ENCODE results near the gene ATP8B4. TPM values are rescaled to one million over a fixed set of nuclear protein-coding genes. Genes with fewer than 3 reads are reported as not detected.

The ATP8B4 gene
- total RNA-seq, 1 donor from 2014 or later: 45.8 TPM

GRCh38 chr15:49876401-49877038 is 242.5 kb downstream of the ATP8B4 start:
- Mint-ChIP-seq H3K27ac (ENCODE audit: unreplicated experiment) (peak overlapping the region; percentile 55), H3K27me3 (ENCODE audit: unreplicated experiment) (peaks cover 3% of the 10 kb centered on the region), H3K36me3 (ENCODE audit: low read depth, unreplicated experiment) (peaks cover under 1% of the 10 kb centered on the region), H3K4me1 (ENCODE audit: unreplicated experiment) (peaks cover 10% of the 10 kb centered on the region), H3K4me3 (ENCODE audit: unreplicated experiment) (no peak overlapping the region), H3K9me3 (ENCODE audit: unreplicated experiment) (no peaks in the 10 kb centered on the region)
- no peak for TF ChIP-seq CTCF (IDR thresholded peaks at IDR 0.05; ENCODE audit: unreplicated experiment)
- DNase-seq (ENCODE audit: low spot score): peak; percentile 27

GRCh38 chr15:49875392-49875791 is 243.6 kb downstream of the ATP8B4 start:
- Mint-ChIP-seq H3K27me3 (ENCODE audit: unreplicated experiment) (peaks cover 3% of the 10 kb centered on the region), H3K4me3 (ENCODE audit: unreplicated experiment) (no peak overlapping the region), H3K27ac (ENCODE audit: unreplicated experiment) (no peak overlapping the region), H3K4me1 (ENCODE audit: unreplicated experiment) (peaks cover 10% of the 10 kb centered on the region), H3K36me3 (ENCODE audit: low read depth, unreplicated experiment) (no peaks in the 10 kb centered on the region), H3K9me3 (ENCODE audit: unreplicated experiment) (no peaks in the 10 kb centered on the region)
- DNase-seq (ENCODE audit: low spot score): no peak
- TF ChIP-seq CTCF (IDR thresholded peaks at IDR 0.05; ENCODE audit: unreplicated experiment): peak; percentile 42

GRCh38 chr15:49870472-49870871 is 248.6 kb downstream of the ATP8B4 start:
- Mint-ChIP-seq H3K27ac (ENCODE audit: unreplicated experiment) (no peak overlapping the region), H3K27me3 (ENCODE audit: unreplicated experiment) (no peaks in the 10 kb centered on the region), H3K4me1 (ENCODE audit: unreplicated experiment) (peaks cover 4% of the 10 kb centered on the region), H3K36me3 (ENCODE audit: low read depth, unreplicated experiment) (peaks cover 17% of the 10 kb centered on the region), H3K4me3 (ENCODE audit: unreplicated experiment) (no peak overlapping the region), H3K9me3 (ENCODE audit: unreplicated experiment) (no peaks in the 10 kb centered on the region)
- DNase-seq (ENCODE audit: low spot score): no peak
- TF ChIP-seq CTCF (IDR thresholded peaks at IDR 0.05; ENCODE audit: unreplicated experiment): no peak

GRCh38 chr15:49868348-49868747 is 250.7 kb downstream of the ATP8B4 start:
- Mint-ChIP-seq H3K27me3 (ENCODE audit: unreplicated experiment) (no peaks in the 10 kb centered on the region), H3K36me3 (ENCODE audit: low read depth, unreplicated experiment) (peaks cover 17% of the 10 kb centered on the region)

More at GRCh38 chr15:49868348-49868747, 250.7 kb downstream of the ATP8B4 start:
- H3K9me3 Mint-ChIP-seq (ENCODE audit: unreplicated experiment): no peaks in the 10 kb centered on the region
- no peak overlapping the region for H3K4me3 Mint-ChIP-seq (ENCODE audit: unreplicated experiment)
- H3K4me1 Mint-ChIP-seq (ENCODE audit: unreplicated experiment): no peaks in the 10 kb centered on the region
- no peak for TF ChIP-seq CTCF (IDR thresholded peaks at IDR 0.05; ENCODE audit: unreplicated experiment)
- no peak overlapping the region for H3K27ac Mint-ChIP-seq (ENCODE audit: unreplicated experiment)
- DNase-seq (ENCODE audit: low spot score): no peak
